Mesendoderm (in vitro differentiated cells): ENCODE results near the gene LRRC40.
"Not testable (repeated sequence)": the region's sequence is repeated elsewhere in the genome, so short reads cannot be mapped to it uniquely, and the experiment has no call there.

Experiments
- DNase-seq: peaks from one replicate; pipeline ENCODE4 v3.0.0; 2013
- H2AK5ac ChIP-seq: 2 replicates; pipeline ENCODE4 v1.6.1; 2013; ENCODE audit warnings: low read length, inconsistent platforms
- H2BK120ac ChIP-seq: 2 replicates; pipeline ENCODE4 v1.6.1; 2013; ENCODE audit warnings: low read depth, mild to moderate bottlenecking, low read length, moderate library complexity, mixed read lengths
- H2BK15ac ChIP-seq: replicated peaks from 2 replicates; pipeline ENCODE4 v1.6.1; 2013; ENCODE audit warnings: low read depth, mild to moderate bottlenecking, moderate library complexity
- H2BK5ac ChIP-seq: 2 replicates; pipeline ENCODE4 v1.6.1; 2013; ENCODE audit warnings: low read length, inconsistent platforms
- H3K18ac ChIP-seq: 2 replicates; pipeline ENCODE4 v1.6.1; 2013; ENCODE audit warnings: mild to moderate bottlenecking, low read length, mixed read lengths
- H3K23ac ChIP-seq: one replicate; pipeline ENCODE4 v1.6.1; 2013; ENCODE audit warnings: low read length
- H3K27ac ChIP-seq: 2 replicates; pipeline ENCODE4 v1.5.1; 2013; ENCODE audit warnings: low read depth, mild to moderate bottlenecking, inconsistent platforms, low read length, moderate library complexity
- H3K27me3 ChIP-seq: 2 replicates; pipeline ENCODE4 v1.6.1; 2013; ENCODE audit warnings: low read length, control low read depth, mild to moderate bottlenecking, inconsistent platforms; ENCODE audit not compliant: insufficient read depth, poor library complexity
- H3K36me3 ChIP-seq: 2 replicates; pipeline ENCODE4 v1.6.1; 2013; ENCODE audit warnings: low read length, inconsistent platforms; ENCODE audit not compliant: control insufficient read depth, insufficient read depth
- H3K4ac ChIP-seq: one replicate; pipeline ENCODE4 v1.6.1; 2013; ENCODE audit warnings: low read depth, mild to moderate bottlenecking, low read length, moderate library complexity
- H3K4me1 ChIP-seq: 2 replicates; pipeline ENCODE4 v1.6.1; 2013; ENCODE audit warnings: low read depth, low read length, inconsistent platforms; ENCODE audit not compliant: control insufficient read depth
- H3K4me2 ChIP-seq: 2 replicates; pipeline ENCODE4 v1.6.1; 2013; ENCODE audit warnings: low read length
- H3K4me3 ChIP-seq: 2 replicates; pipeline ENCODE4 v1.5.1; 2013; ENCODE audit warnings: mild to moderate bottlenecking, low read length
- H3K56ac ChIP-seq: one replicate; pipeline ENCODE4 v1.6.1; 2013; ENCODE audit warnings: low read length
- H3K79me1 ChIP-seq: 2 replicates; pipeline ENCODE4 v1.6.1; 2013; ENCODE audit warnings: low read length, inconsistent platforms
- H3K79me2 ChIP-seq: 2 replicates; pipeline ENCODE4 v1.6.1; 2013; ENCODE audit warnings: mild to moderate bottlenecking, low read length; ENCODE audit not compliant: control insufficient read depth, insufficient read depth
- H3K9ac ChIP-seq: 2 replicates; pipeline ENCODE4 v1.6.1; 2013; ENCODE audit warnings: low read length, inconsistent platforms
- H4K5ac ChIP-seq: one replicate; pipeline ENCODE4 v1.6.1; 2013; ENCODE audit warnings: low read length
- H4K8ac ChIP-seq: one replicate; pipeline ENCODE4 v1.6.1; 2013; ENCODE audit warnings: low read depth, mild to moderate bottlenecking, control low read depth, low read length, moderate library complexity
- WGBS: extraction: QIAGEN DNeasy Blood & Tissue Kit; methylation state at CpG from one replicate; pipeline ENCODE4 v1.1.7; 2013; ENCODE audit warnings: low lambda C conversion rate, missing lambda C conversion rate; ENCODE audit not compliant: insufficient coverage; ENCODE audit errors: extremely low coverage; 5-methylcytosine and 5-hydroxymethylcytosine counted together

Gene LRRC40

DNA sequence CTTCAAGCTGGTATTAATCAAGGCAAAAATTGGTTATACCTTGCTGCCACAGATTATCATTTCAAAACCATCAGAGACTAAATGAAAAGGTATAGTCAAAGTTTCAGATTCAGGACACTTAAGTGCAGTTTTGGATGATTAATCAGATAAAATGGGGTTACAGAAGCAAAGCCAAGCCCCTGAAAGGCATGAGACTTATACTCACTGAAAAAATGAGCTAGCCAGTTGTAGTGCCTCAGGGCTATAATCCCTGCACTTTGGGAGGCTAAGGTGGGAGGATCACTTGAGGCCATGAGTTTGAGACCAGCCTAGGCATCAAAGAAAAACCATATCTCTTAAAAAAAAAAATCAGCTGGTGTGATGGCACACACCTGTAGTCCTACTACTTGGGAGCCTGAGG lies 15.2 kb downstream of the LRRC40 start:
- no peak overlapping the region for H3K27ac ChIP-seq
- no peak overlapping the region for H2BK5ac ChIP-seq
- no peak overlapping the region for H3K9ac ChIP-seq
- no peak overlapping the region for H2BK120ac ChIP-seq
- no peak overlapping the region for H2BK15ac ChIP-seq
- H3K27me3 ChIP-seq = no peaks in the 10 kb centered on the region
- H3K79me1 ChIP-seq = peaks cover 2% of the 10 kb centered on the region
- no peaks in the 10 kb centered on the region for H3K4me1 ChIP-seq
- H3K4me3 ChIP-seq = no peak overlapping the region
- H3K4ac ChIP-seq = no peak overlapping the region
- H4K8ac ChIP-seq = peak overlapping the region; percentile 76
- H4K5ac ChIP-seq = no peak overlapping the region
- H3K79me2 ChIP-seq = peaks cover 3% of the 10 kb centered on the region
- no peak overlapping the region for H2AK5ac ChIP-seq
- H3K23ac ChIP-seq = no peak overlapping the region
- H3K36me3 ChIP-seq = no peaks in the 10 kb centered on the region
- H3K18ac ChIP-seq = no peak overlapping the region
- DNase-seq = no peak
- no peak overlapping the region for H3K4me2 ChIP-seq
- no peak overlapping the region for H3K56ac ChIP-seq

DNA sequence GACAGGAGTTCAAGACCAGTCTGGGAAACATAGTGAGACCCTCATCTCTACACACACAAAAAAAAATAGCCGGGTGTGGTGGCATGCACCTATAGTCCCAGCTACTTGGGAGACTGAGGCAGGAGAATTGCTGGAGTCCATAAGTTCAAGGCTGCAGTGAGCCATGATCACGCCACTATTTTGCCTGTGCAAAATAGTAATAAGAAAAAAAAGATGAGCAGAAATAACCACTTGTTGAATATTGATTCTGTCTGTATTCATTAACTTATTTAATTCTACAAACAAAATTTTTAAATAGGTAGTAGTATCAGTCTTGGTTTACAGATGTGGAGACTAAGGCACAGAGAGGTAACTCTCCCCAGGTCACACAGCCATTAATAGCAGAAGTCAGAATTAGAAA lies 16.9 kb downstream of the LRRC40 start:
- Histone ChIP-seq H4K8ac (no peak overlapping the region), H3K9ac (no peak overlapping the region), H3K4me3 (no peak overlapping the region), H3K4me2 (no peak overlapping the region), H3K56ac (no peak overlapping the region), H4K5ac (no peak overlapping the region), H3K4me1 (no peaks in the 10 kb centered on the region), H2BK15ac (no peak overlapping the region), H2BK120ac (no peak overlapping the region), H2BK5ac (no peak overlapping the region), H3K23ac (no peak overlapping the region), H3K36me3 (no peaks in the 10 kb centered on the region), H3K27ac (no peak overlapping the region), H3K18ac (no peak overlapping the region), H3K79me2 (peaks cover 3% of the 10 kb centered on the region), H3K4ac (no peak overlapping the region), H3K79me1 (peaks cover 2% of the 10 kb centered on the region), H2AK5ac (no peak overlapping the region), H3K27me3 (no peaks in the 10 kb centered on the region)
- WGBS = no CpG with 5 or more reads among the region's 2 CpGs
- DNase-seq = no peak

DNA sequence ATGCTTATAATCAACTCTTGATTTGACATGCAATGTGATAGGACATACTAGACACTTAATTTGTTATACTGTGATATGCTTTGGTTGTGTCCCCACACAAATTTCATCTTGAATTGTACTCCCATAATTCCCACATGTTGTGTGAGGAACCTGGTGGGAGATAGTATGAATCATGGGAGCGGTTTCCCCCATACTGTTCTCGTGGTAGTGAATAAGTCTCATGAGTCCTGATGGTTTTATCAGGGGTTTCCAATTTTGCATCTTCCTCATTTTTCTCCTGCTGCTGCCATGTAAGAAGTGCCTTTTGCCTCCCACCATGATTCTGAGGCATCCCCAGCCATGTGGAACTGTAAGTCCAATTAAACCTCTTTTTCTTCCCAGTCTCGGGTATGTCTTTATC lies 20.2 kb downstream of the LRRC40 start:
- not testable (repeated sequence) for H3K56ac ChIP-seq

DNA sequence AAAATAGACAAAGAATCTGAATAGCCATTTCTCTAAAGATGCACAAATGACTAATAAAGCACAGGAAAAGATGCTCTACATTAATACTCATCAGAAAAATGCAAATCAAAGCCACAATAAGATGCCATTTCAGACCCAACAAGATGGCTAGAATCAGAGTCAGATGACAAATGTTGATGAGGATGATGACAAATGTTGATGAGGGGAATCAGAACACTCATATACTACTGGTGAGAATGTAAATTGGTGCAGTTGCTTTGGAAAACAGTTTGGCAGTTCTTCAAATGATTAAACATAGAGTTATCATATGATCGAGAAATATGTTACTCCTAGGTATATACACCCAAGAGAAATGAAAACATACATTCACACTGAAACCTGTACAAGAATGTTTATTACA lies 33.9 kb downstream of the LRRC40 start:
- Histone ChIP-seq H3K4me3 (no peak overlapping the region), H3K56ac (no peak overlapping the region), H2AK5ac (no peak overlapping the region), H3K18ac (no peak overlapping the region), H3K4me1 (no peaks in the 10 kb centered on the region), H3K4me2 (no peak overlapping the region), H3K27me3 (no peaks in the 10 kb centered on the region), H4K5ac (no peak overlapping the region), H2BK120ac (no peak overlapping the region), H2BK5ac (no peak overlapping the region), H3K79me2 (no peaks in the 10 kb centered on the region), H3K4ac (no peak overlapping the region), H4K8ac (no peak overlapping the region), H2BK15ac (no peak overlapping the region), H3K27ac (no peak overlapping the region), H3K79me1 (no peaks in the 10 kb centered on the region), H3K9ac (no peak overlapping the region), H3K23ac (no peak overlapping the region), H3K36me3 (no peaks in the 10 kb centered on the region)
- DNase-seq = no peak
- no CpG with 5 or more reads among the region's 1 CpG for WGBS

More for the DNA sequence above, 20.2 kb downstream of the LRRC40 start:
- no CpG with 5 or more reads among the region's 3 CpGs for WGBS
- H4K5ac ChIP-seq, H2BK5ac ChIP-seq, H3K4me2 ChIP-seq, H2AK5ac ChIP-seq, H2BK120ac ChIP-seq, H3K27me3 ChIP-seq, H3K23ac ChIP-seq, H3K27ac ChIP-seq, H3K4me3 ChIP-seq, H3K36me3 ChIP-seq, H3K4ac ChIP-seq, DNase-seq, H3K9ac ChIP-seq, H3K18ac ChIP-seq, H3K79me2 ChIP-seq, H2BK15ac ChIP-seq, H3K79me1 ChIP-seq, H3K4me1 ChIP-seq, H4K8ac ChIP-seq: not testable (repeated sequence)

DNA sequence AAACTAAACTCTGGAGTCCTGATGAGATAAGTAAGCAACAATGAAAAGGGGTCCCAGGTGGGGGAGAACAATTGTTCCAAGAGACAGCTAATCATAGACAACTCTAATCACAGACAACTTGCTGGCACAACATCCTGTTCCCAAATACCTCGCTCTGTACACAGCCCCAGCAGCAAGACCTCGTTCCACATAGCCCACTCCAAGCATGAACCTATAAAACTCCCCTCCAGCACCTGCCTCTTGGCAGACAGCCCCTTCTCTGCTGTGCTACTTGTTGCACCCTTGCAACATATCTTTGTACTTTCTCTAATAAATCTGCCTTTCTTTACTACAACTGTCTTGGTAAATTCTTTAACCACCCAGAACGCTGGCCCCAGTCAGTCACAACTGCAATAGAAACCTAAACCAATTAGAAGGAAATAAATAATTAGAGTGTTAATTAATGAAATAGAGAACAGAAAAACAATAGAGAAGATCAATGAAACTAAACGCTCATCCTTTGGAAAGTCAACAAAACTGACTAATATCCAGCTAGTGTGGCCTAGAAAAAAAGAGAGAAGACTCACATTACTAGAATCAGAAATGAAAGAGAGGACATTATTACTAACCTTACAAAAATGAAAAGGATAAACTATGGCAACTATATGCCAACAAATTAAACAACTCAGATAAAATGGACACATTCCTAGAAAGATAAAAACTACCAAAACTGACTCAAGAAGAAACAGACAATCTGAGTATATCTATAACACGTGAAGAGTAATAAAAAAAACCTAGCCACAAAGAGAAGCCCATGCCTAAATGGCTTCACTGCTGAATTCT lies 36.1 kb downstream of the LRRC40 start:
- no peak overlapping the region for H3K9ac ChIP-seq
- no peak overlapping the region for H3K4me3 ChIP-seq
- H3K27me3 ChIP-seq = no peaks in the 10 kb centered on the region
- H2BK5ac ChIP-seq = no peak overlapping the region
- H4K8ac ChIP-seq = no peak overlapping the region
- H3K56ac ChIP-seq = no peak overlapping the region
- H3K23ac ChIP-seq = no peak overlapping the region
- H3K27ac ChIP-seq = no peak overlapping the region
- no peak overlapping the region for H2AK5ac ChIP-seq
- H3K79me1 ChIP-seq = no peaks in the 10 kb centered on the region
- H3K36me3 ChIP-seq = no peaks in the 10 kb centered on the region
- H3K4me1 ChIP-seq = no peaks in the 10 kb centered on the region
- no peak overlapping the region for H2BK15ac ChIP-seq
- DNase-seq = peak; percentile 11
- H3K79me2 ChIP-seq = no peaks in the 10 kb centered on the region
- no peak overlapping the region for H4K5ac ChIP-seq
- H3K18ac ChIP-seq = no peak overlapping the region
- no peak overlapping the region for H3K4ac ChIP-seq
- H3K4me2 ChIP-seq = no peak overlapping the region
- no CpG with 5 or more reads among the region's 5 CpGs for WGBS
- H2BK120ac ChIP-seq = no peak overlapping the region

DNA sequence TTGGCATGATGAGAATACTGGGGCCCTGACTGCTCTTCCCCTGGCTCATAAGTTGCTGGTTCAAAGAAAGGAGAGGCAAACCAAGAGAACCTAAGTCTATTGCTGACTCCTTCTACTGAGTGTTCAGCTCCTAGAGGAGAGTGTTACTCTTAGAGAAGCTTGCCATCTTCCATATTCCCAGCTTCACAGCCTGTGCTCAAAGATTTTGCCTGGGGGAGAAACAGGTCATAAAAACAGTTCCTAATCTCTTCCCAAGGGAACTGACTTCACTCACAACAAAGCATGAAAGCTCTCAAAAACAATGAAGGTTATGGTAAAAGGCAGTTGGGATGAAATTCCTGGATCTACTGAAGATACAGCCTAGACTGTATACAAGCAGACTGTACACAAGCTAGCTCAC lies 37.1 kb downstream of the LRRC40 start:
- Histone ChIP-seq H3K4ac (no peak overlapping the region), H2BK15ac (no peak overlapping the region), H3K4me1 (no peaks in the 10 kb centered on the region), H3K18ac (no peak overlapping the region), H2BK120ac (no peak overlapping the region), H3K4me2 (no peak overlapping the region), H3K23ac (no peak overlapping the region), H3K36me3 (no peaks in the 10 kb centered on the region), H3K56ac (no peak overlapping the region), H4K8ac (no peak overlapping the region), H3K9ac (no peak overlapping the region), H3K27ac (no peak overlapping the region), H3K79me1 (no peaks in the 10 kb centered on the region), H3K79me2 (no peaks in the 10 kb centered on the region), H3K4me3 (no peak overlapping the region), H2AK5ac (no peak overlapping the region), H2BK5ac (no peak overlapping the region), H4K5ac (no peak overlapping the region), H3K27me3 (no peaks in the 10 kb centered on the region)
- peak; percentile 19 for DNase-seq
